Posterior cingulate gyrus (tissue), 11 donors: ENCODE data around the gene SLC24A3.

ENCODE experiments used
- DNase-seq, 10 donors: peaks; one replicate each; pipeline versions ENCODE4 v3.0.0 to v3.0.0-alpha.2; 2020 to 2021; ENCODE audit warnings: mixed read lengths in 3 of 10
- intact Hi-C: fragments of 100-400 bp; cut with DNase I; formaldehyde crosslinking; loops from one replicate; pipeline ENCODE4 v1.15.1; 2023

Gene SLC24A3

DNA sequence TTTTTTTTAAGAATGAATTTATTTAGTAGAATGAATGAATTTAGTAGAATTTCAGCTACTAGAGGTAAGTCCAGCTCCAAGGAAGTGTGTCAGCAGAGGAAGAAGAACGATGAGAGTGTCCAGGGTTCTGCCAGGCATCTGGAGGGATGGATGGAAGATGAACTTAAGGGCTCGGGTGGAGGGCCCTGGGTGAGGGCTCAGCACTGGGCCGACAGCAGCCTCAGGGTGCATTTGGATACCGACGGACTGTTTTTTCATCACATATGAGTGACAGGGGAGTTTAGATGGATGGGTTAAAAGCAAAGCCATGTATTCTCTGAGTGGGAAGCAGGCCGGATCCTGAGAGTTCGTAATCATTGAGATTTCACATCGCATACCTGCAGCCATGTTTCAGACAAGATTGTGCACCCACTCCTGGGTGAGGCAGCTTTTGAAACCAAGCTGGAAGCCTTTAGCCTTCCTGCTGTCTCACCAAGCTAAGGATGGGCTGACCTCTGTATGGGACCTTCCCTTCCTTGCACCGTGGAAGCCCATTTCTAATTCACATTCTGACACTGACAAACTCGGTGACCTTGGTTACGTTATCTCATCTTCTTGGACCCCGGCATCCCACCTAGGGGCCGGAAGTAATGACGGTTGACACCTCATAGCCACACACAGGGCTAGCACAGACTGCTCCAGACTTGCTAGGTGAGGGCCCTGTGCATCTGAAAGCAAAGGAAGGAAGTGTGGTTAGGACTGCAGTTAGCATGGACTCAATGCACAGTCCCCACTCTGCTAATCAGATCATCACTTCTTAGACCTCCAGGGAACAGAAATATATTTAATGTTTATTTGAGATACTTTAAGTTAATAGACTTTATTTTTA lies 228.5 kb downstream of the SLC24A3 start:
- no peak for DNase-seq
- intact Hi-C loops, result no loop called here

DNA sequence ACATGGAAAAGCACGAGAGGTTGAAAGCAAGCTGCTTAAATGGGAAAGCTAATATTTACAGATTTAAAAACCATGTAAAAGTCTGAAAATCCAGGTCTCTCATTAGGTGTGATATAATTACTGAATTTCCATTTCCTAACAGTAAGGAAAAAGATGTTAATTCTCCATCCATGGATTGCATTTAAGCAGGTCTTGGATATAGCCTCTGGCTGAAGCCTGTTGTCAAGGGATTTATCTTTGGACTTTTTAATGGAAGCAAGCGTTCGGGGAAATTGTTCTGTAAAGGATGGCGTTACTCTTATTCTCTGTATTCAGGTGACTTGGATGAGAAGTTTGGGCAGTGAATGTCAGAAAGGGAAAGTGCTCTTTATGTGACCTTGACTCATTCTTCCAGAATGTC lies 233.8 kb downstream of the SLC24A3 start:
- DNase-seq, result no peak
- intact Hi-C loops, result no loop called here

DNA sequence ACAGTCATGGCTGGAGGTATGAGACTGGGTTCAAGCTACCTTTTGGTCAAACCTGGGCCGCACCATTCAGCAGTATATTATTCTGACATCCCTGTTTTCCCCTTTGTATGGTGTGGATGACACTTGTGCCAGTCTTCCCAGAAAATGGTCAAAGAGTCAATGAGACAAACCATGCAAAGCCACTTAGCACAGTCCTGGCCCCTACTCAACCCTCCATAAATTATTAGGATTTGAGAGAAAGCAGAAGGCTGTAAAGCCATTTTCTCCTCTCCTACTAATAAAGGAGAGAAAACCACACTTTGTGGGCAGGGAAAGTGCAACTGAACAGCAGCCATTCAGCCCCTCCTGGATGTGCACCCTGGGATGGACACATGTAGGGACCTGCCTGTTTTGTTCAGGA lies 236.2 kb downstream of the SLC24A3 start:
- no peak for DNase-seq
- intact Hi-C loops, result no loop called here

DNA sequence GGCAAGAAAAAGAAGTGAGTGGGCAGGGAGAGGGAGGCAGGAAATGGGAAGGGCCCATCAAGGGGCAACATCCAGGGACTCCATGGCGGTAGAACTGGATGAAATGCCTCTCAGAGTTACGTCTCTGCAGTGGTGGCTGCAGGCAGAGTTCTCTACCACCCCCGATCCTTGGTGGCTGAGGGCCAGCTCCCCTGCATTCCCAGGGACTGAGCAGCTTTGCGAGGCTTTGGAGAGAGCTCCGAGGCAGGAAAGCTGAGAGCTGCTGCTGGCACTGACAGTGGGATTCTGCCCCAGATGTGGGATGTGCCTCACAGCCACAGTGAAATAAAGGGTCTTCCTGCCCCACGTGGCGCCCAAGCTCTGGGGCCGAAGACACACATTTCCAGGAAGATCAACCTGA lies 236.6 kb downstream of the SLC24A3 start:
- no peak for DNase-seq
- intact Hi-C loops, result no loop called here

DNA sequence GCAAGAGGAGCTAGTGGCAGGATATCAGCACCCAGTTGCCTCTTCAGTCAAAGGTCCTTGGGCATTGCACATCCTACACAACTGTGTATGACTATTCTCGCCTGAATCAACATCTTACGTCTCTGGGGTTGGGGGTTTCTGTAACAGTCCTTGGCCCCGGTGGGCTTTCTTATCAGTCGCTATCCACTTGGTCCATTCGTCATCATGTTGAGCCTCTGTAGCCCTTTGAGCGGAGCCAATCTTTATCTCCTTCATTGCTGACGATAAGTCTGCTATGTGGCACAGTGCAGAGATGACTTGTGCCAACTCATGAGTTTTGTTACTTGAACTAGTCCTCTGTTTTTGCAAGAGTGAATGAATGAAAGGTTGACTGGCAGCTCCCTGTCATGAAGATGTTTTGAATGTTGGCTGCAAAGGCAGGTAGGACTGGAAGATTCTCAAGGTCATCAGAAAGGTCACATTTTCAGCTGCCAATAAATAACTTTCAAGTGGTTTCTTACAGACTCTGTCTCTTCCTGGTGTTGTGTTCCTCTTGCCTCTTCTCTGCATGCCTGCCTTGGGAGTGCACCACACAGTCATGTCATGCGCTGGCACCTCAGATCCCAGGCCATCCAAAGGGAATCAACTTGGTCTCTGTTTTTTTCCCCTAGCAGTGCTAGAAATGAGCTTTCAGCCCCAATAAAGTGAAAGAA lies 238.9 kb downstream of the SLC24A3 start:
- no peak for DNase-seq
- intact Hi-C loops, result no loop called here

DNA sequence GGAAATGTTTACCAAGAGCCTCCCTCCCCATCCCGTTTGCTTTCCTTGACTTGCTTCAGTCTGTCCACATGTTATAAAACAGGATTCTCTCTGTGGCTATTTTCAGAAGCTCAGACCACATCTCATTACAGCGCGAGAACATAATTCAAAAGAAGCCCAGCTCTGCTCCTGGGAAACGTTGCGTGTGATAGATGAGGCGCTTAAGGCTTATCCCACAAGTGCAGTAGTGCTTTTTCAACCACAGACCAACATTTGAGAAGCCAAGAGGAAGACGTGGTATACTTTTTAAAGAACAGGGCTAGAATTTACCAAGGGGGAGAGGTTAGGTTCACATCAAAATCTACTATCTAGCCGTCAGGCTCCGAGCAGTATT lies 239.5 kb downstream of the SLC24A3 start:
- intact Hi-C loops, result no loop called here
- DNase-seq, result no peak

DNA sequence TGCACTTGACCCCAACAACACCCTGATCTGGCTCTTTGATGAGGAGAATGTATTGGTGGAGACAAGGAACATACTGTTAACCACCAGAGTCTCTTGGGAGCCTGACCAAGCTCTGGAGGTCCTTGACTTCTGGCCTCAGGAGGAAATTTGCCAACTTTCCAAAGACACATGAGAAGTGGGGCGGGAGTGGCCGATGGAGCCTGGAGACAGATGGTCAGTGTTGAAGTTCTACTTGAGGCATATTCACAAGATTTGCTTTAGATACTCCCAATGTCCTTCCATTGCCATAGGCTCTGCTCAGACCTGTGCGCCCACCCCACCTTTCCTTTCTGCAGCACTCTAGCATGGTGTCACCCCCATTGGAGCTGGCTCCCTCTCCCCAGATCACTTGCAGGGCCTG lies 241.0 kb downstream of the SLC24A3 start:
- intact Hi-C loops, result no loop called here
- DNase-seq, result no peak

DNA sequence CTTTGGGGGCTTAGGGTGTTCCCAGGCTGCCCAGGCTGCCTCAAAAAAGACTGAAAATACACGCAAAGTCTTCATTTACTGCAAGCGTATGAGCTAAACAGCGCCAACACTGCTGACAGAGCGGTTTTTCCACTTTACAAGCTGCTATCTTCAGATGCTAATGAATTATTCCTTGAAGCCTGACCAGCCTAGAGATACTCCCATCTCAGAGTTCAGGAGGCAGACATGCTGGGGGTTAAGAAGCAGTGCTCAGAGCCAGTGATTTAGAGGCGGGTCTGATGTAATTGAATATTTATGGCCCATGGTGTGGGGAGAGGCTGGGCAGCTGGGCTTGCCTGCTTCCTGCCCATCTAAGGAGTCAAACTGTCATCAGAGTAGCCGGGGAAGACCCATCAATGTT lies 241.4 kb downstream of the SLC24A3 start:
- intact Hi-C loops, result no loop called here
- no peak for DNase-seq

DNA sequence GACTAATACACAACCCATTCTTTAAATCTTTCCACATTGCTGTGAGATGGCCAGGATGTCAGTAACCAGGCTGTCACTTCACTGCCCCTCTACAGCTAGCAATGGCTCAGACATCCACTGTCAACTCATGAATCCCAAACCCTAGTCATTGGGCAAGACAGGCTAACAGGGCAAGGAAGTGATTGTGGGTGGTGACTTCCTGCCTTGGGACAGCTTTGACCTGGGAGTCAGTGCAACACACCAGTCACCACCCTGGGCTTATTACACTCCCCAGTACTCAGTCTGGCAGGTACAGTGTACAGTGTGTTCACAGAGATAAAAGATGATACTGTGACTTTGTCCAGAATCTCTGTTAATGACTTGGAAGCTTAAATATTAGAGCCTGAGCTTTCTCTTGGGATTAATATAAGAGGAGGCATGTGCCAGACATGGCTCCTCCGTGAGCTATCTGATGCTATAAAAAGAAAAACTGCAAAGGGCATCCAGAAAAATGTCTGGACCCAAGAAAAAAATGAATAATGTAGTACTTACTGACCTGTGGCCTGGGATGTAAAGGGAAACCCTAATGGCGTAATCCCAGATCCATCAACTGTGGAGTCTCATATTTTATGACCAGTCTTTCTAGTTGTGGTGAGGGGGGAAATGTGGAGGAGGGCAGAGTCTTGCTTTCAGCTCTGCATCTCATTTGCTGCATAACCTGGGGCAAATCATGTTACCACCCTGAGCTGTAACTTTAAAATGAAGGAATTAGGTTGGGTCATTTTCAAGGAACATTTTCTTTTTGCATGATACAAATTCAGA lies 244.4 kb downstream of the SLC24A3 start:
- no peak for DNase-seq
- intact Hi-C loops, result no loop called here

DNA sequence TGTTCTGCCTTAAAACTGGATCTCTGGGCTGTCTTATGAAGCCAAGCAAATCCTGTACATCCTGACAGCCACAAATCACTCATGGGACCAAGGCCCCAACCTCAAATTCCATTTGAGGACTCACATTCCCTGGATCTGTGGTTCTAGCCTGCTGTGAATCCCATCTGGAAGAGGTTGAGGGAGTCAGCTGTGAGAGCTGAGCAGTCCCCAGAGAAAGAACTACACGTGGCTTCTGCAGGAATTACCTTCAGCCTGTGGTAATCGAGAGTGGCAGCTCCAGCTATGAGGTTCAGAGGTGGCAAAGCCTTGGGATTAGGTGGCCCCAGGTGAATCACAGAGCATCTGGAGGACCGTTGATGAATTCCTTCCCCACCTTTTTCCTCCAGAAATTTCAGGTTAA lies 245.2 kb downstream of the SLC24A3 start:
- no peak for DNase-seq
- intact Hi-C loops, result no loop called here

DNA sequence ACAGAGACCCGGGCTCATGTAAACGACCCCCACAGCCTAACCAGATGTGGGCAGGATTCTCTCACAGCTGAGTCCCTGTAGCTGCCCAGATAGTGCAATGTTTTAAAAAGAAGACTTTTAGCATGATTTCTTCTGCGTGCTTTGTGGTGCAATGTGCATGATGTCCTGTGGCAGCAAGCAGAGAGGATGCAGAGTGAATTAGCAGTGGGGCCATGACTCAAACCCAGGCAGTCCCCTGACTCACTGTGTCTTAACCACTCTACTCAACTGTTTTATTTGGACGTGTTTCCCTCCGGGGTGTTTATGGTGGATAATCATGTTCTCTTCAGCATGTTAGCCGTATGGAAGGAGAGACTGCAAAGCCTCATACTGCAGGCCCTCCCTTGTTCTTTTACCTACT lies 247.9 kb downstream of the SLC24A3 start:
- intact Hi-C loops, result no loop called here
- no peak for DNase-seq

DNA sequence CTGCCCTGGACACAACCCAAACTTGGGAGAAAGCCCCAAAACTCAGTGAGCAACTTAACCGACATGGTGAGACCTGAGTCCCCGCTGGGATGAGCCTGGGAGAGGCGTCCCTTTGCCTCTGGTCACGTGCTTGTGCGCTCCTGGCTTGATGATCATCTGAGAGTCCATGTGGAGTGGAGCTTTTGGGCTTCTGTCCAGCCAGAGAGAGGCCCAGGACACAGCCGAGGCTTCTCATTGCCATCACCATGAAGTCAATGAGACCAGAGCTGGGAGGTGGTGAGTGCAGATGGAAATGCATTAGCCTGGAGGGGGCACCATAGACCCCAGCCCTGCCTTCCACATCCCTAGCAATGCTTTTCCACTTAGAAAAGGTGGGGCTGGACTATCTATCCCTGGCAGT lies 250.0 kb downstream of the SLC24A3 start:
- no peak for DNase-seq
- intact Hi-C loops, result no loop called here

DNA sequence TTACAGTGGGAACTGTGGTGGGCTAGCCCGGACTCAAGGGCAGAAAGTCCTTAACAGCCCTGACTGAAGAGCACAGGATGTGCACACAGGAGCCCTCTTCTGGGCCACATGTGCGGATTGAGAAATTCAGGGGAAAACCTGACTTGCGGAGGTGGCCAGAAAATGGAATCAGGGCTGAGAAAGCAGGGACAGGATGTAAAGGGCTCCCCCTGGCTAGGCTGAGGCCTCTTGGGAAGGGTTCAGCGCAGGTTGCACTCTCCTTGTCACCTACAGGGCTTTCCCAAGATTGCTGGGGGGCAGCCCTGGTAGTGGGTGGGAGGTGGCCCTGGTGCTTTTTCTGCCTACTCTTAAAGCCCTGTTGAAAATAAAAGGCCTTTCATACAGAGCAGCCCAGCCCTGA lies 251.2 kb downstream of the SLC24A3 start:
- no peak for DNase-seq
- intact Hi-C loops, result no loop called here

DNA sequence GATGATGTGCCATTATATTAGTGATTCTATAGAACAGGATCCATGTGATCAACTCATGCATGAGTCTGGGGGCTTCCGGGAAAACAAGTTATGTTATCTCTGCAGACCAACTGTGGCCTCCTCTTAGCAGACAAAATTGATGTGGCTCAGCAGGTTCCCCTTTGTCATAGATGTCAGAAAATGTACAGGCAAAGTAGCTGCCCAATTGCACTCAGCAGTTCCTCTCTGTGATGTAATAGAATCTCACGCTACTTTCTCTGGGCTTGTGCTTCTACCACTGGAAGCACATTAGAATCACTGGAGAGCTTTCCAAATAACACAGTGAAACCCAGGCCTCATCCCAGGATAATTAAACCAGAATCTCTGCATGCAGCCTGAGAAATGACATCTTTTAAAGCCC lies 253.1 kb downstream of the SLC24A3 start:
- no peak for DNase-seq
- intact Hi-C loops, result no loop called here

DNA sequence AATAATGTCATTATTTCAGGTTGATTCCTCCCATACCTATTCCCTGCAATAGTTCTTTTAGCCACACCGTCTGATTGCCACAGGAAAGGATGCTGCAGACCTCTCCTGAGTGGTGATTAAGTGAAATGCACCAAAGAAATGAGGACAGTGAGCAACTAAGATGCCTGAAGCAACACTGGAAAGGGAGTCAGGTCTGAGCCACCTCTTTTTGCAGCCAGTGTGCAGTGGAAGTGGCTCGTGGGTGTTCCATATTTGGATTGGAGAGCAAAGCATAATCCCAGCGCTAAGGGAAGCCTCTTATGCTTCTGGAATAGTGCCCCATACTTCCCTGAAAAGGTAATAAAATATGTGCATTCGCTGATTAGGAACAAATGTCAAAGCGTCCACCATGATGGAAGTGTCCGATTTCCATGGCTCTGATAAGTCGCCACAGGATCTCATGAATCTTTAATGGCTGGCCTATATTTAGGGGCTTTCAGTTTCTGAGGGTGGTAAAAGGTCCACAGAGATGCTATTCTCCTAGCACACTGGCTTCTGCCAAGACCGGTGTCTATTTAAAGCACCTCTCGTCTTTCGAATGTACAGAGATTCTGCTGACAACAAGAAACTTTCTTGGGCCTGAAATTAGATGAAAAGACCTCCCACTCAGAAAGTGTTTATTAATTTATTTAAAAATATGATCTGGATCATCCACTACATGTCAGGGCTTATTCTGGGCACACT lies 253.9 kb downstream of the SLC24A3 start:
- intact Hi-C loops, result no loop called here
- peak in 1 of 10 donors; percentile 19 for DNase-seq

DNA sequence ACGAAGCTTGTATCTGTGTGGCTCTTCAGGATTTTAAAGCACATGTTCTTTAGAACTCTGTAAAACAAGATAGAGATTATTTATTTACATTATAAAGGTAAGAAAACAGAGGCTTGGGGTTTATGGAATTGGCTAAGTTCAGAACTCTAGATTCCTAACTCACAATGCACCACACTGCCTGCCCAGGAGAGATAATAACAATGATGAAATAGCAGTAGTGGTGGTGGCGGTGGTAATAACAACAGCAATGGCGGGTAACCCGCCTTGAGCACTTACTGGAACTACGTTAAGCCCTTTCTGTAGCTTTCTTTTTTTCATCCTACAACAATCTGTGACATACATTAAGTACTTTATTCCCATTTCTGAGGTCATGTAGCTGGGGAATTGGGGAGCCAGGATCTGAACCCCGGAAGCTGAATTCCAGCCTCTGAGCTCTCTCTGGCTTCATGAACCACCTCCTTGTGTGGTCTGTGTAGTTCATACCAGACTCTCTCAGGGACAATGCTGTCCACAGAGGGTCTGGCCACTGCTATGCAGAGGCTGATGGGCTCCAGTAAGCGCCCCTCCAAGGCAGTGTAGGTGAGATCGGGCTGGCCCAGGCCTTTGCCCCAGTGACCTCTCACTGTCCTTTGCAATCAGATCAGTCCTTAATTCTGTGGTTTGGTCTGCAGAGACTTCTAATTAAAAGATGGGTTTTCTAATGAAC lies 260.9 kb downstream of the SLC24A3 start:
- DNase-seq, result no peak
- intact Hi-C loops, result no loop called here

DNA sequence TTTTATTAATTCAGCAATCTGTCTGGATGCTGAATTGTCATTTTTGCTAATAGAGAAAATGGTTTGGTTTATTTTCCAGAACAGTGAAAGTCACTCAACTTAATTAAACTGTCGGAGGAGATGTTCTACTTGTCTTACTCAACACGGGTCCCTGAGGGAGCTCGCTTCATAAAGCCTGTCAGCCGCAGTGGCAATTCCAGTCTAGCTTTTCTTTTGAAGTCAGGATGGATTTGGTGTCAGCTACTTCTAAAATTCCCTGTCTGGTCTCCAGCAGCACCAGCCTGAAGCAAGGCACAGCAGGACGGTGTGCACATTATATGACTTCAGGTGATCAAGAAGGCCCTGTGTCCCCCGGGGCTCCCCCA lies 261.5 kb downstream of the SLC24A3 start:
- intact Hi-C loops, result no loop called here
- DNase-seq, result no peak

DNA sequence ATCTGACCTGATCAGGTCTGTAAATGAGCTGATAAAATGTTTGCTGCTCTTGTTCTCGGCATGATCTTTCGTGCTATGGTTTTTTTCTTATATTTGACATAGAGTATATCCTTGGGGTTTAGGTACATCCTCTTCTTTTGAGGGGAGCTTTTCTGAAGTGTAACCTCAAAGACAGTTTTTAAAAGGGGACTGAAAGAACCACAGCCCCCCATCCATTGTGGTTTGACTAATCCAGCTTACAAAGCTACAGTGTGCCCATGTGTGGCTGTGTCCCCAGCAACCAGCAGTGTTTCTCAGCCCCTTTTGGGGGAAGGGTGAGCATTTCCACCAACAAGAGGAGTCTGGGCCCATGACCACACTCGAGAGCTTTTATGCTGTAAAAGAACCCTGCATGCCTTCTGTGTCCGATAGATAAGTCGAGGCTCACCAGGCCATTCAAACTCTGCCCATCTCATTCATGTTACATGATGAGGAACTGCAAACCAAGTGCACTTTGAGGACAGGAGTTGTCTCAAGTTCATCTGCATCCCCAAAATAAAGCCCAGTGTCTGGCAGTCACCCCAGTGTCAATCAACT lies 266.0 kb downstream of the SLC24A3 start:
- intact Hi-C loops, result no loop called here
- DNase-seq, result no peak

DNA sequence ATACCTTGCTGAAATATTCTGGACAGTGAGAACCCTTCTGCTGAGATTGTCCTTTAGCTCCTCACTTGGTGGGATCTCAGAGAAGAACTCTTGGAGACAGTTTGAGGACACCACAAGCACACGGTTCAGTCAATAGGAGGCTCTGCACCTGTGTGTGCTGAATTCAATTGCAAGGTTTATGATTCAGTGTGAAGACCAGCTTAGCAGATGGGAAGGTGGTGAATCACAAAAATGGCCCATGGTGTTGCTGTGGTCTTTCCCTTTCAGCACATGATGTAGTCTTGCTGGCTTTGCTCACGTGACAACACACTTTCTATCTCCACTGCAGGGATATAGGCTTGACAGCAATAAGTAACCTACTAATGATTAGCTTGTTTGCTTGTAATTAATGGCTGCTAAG lies 270.3 kb downstream of the SLC24A3 start:
- intact Hi-C loops, result no loop called here
- DNase-seq, result no peak

DNA sequence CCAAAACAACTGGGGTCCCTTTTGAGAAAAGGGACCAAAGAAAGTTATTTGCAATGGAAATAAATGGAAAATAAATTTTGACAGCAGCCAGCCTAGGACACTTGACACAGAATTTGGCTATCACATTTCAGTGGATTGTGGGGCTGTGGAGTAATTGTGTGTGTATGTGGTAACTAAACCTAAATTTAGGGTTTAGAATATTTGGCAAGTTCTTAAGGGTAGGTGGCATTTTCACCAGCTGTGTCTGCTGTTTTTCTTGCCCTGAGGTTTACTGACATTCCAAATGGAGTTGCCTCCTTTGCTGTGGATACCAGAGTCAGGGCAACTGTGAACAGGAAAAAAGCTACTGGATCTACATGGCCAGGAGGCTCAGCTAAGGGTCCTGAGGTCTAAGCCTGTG lies 270.9 kb downstream of the SLC24A3 start:
- intact Hi-C loops, result no loop called here
- no peak for DNase-seq
